ENCODE measurements around the gene ANKHD1.
"Not testable (repeated sequence)": the region's sequence is repeated elsewhere in the genome, so short reads cannot be mapped to it uniquely, and the experiment has no call there.

The ANKHD1 gene

GRCh38 chr5:140418862-140419520 is 17.4 kb downstream of the ANKHD1 start:
- Histone ChIP-seq H3K4me3 (ENCODE audit: low read length) (no peak overlapping the region), H3K36me3 (replicated peaks; ENCODE audit: low read depth, low read length) (no peaks in the 10 kb centered on the region), H3K79me2 (ENCODE audit: low read length) (peaks cover 96% of the 10 kb centered on the region), H3K9ac (ENCODE audit: low read length) (no peak overlapping the region), H3K4me2 (ENCODE audit: low read length) (no peak overlapping the region), H3K27me3 (ENCODE audit: low read depth, low read length) (no peaks in the 10 kb centered on the region), H4K20me1 (ENCODE audit: insufficient read depth, low read length) (peaks cover 54% of the 10 kb centered on the region), H3K9me3 (ENCODE audit: insufficient read depth, low read length) (no peaks in the 10 kb centered on the region), H3K27ac (ENCODE audit: low read length) (no peak overlapping the region), H2AFZ (ENCODE audit: low read depth, low read length) (no peak overlapping the region), H3K4me1 (ENCODE audit: low read length) (no peaks in the 10 kb centered on the region)
- TF ChIP-seq EZH2phosphoT487 (IDR thresholded peaks at IDR 0.05; ENCODE audit: low read depth) (no peak), CTCF (IDR thresholded peaks at IDR 0.05; ENCODE audit: low read depth, low read length) (no peak)

- Histone ChIP-seq H3K4me1 (ENCODE audit: low read length) (no peaks in the 10 kb centered on the region), H3K9ac (ENCODE audit: low read length) (no peak overlapping the region), H3K27me3 (ENCODE audit: low read depth, low read length) (no peaks in the 10 kb centered on the region), H3K9me3 (ENCODE audit: insufficient read depth, low read length) (no peaks in the 10 kb centered on the region), H4K20me1 (ENCODE audit: insufficient read depth, low read length) (peaks cover 59% of the 10 kb centered on the region), H2AFZ (ENCODE audit: low read depth, low read length) (no peak overlapping the region), H3K4me3 (ENCODE audit: low read length) (no peak overlapping the region), H3K27ac (ENCODE audit: low read length) (no peak overlapping the region), H3K4me2 (ENCODE audit: low read length) (no peak overlapping the region), H3K36me3 (replicated peaks; ENCODE audit: low read depth, low read length) (no peaks in the 10 kb centered on the region), H3K79me2 (ENCODE audit: low read length) (peaks cover 96% of the 10 kb centered on the region)
- TF ChIP-seq CTCF (IDR thresholded peaks at IDR 0.05; ENCODE audit: low read depth, low read length) (no peak), EZH2phosphoT487 (IDR thresholded peaks at IDR 0.05; ENCODE audit: low read depth) (no peak)
Observed at GRCh38 chr5:140420226-140420570, 18.6 kb downstream of the ANKHD1 start.

GRCh38 chr5:140420665-140421361 is 19.2 kb downstream of the ANKHD1 start:
- peaks cover 66% of the 10 kb centered on the region for H4K20me1 ChIP-seq (ENCODE audit: insufficient read depth, low read length)
- TF ChIP-seq CTCF (IDR thresholded peaks at IDR 0.05; ENCODE audit: low read depth, low read length) (no peak), EZH2phosphoT487 (IDR thresholded peaks at IDR 0.05; ENCODE audit: low read depth) (no peak)

GRCh38 chr5:140421375-140421774 is 19.7 kb downstream of the ANKHD1 start:
- H4K20me1 ChIP-seq (ENCODE audit: insufficient read depth, low read length), result peaks cover 66% of the 10 kb centered on the region
- not testable (repeated sequence) for H3K9me3 ChIP-seq (ENCODE audit: insufficient read depth, low read length)

More at GRCh38 chr5:140420665-140421361, 19.2 kb downstream of the ANKHD1 start:
- Histone ChIP-seq H3K9ac (ENCODE audit: low read length) (no peak overlapping the region), H3K27me3 (ENCODE audit: low read depth, low read length) (no peaks in the 10 kb centered on the region), H3K4me1 (ENCODE audit: low read length) (no peaks in the 10 kb centered on the region), H3K79me2 (ENCODE audit: low read length) (peaks cover 98% of the 10 kb centered on the region), H3K9me3 (ENCODE audit: insufficient read depth, low read length) (no peaks in the 10 kb centered on the region), H3K27ac (ENCODE audit: low read length) (no peak overlapping the region), H2AFZ (ENCODE audit: low read depth, low read length) (no peak overlapping the region), H3K36me3 (replicated peaks; ENCODE audit: low read depth, low read length) (peaks cover 2% of the 10 kb centered on the region), H3K4me3 (ENCODE audit: low read length) (no peak overlapping the region), H3K4me2 (ENCODE audit: low read length) (no peak overlapping the region)

More at GRCh38 chr5:140421375-140421774, 19.7 kb downstream of the ANKHD1 start:
- H3K4me1 ChIP-seq (ENCODE audit: low read length); H3K4me3 ChIP-seq (ENCODE audit: low read length); H3K9ac ChIP-seq (ENCODE audit: low read length); H3K27me3 ChIP-seq (ENCODE audit: low read depth, low read length); H3K4me2 ChIP-seq (ENCODE audit: low read length); H3K27ac ChIP-seq (ENCODE audit: low read length); H3K36me3 ChIP-seq (replicated peaks; ENCODE audit: low read depth, low read length); H2AFZ ChIP-seq (ENCODE audit: low read depth, low read length): not testable (repeated sequence)
- H3K79me2 ChIP-seq (ENCODE audit: low read length), result peaks cover 97% of the 10 kb centered on the region
